ENCODE results near the gene HIVEP3. TPM values are rescaled to one million over a fixed set of nuclear protein-coding genes. Genes with fewer than 3 reads are reported as not detected.

The HIVEP3 gene
- total and polyA plus RNA-seq, 5 donors, result 6.3 to 7.9 (median 7.2) TPM

- Histone ChIP-seq H3K27me3 (ENCODE audit: control insufficient read depth, insufficient read depth) (no peaks in the 10 kb centered on the region), H3K4me1 (ENCODE audit: control insufficient read depth, insufficient read depth, low read length) (peaks cover 17% of the 10 kb centered on the region), H3K27ac (ENCODE audit: low read length) (no peak overlapping the region), H3K4me3 (ENCODE audit: low read length) (no peak overlapping the region), H3K9me3 (ENCODE audit: control insufficient read depth, low read length) (no peaks in the 10 kb centered on the region)
- peak; percentile 11 to 18 for ATAC-seq
- DNase-seq, result peak in 1 of 3 donors; percentile 50
- WGBS, result 55% methylated on average over 12 of the region's 12 CpGs
- intact Hi-C loops (cut with DNase I), result loop anchor here in 1 of 4 donors (10.0 kb wide), 1 partner anchor 474 kb away; no protein-coding TSS in a partner anchor
Measured at GRCh38 chr1:41728403-41729202, 190.1 kb downstream of the HIVEP3 start.

GRCh38 chr1:41727749-41728115 is 191.0 kb downstream of the HIVEP3 start:
- H3K9me3 ChIP-seq (ENCODE audit: control insufficient read depth, low read length), result no peaks in the 10 kb centered on the region
- intact Hi-C loops (cut with DNase I), result loop anchor here in 1 of 4 donors (10.0 kb wide), 1 partner anchor 473 kb away; no protein-coding TSS in a partner anchor
- no peaks in the 10 kb centered on the region for H3K27me3 ChIP-seq (ENCODE audit: control insufficient read depth, insufficient read depth)
- H3K27ac ChIP-seq (ENCODE audit: low read length), result no peak overlapping the region
- no peak for ATAC-seq
- 79% methylated on average over 4 of the region's 4 CpGs for WGBS
- H3K4me3 ChIP-seq (ENCODE audit: low read length), result no peak overlapping the region
- H3K4me1 ChIP-seq (ENCODE audit: control insufficient read depth, insufficient read depth, low read length), result peaks cover 17% of the 10 kb centered on the region
- no peak for DNase-seq

GRCh38 chr1:41726899-41727748 is 191.6 kb downstream of the HIVEP3 start:
- intact Hi-C loops (cut with DNase I), result loop anchor here in 1 of 4 donors (10.0 kb wide), 1 partner anchor 472 kb away; no protein-coding TSS in a partner anchor
- Histone ChIP-seq H3K9me3 (ENCODE audit: control insufficient read depth, low read length) (no peaks in the 10 kb centered on the region), H3K4me3 (ENCODE audit: low read length) (no peak overlapping the region), H3K27me3 (ENCODE audit: control insufficient read depth, insufficient read depth) (no peaks in the 10 kb centered on the region), H3K27ac (ENCODE audit: low read length) (no peak overlapping the region), H3K4me1 (ENCODE audit: control insufficient read depth, insufficient read depth, low read length) (peaks cover 17% of the 10 kb centered on the region)
- DNase-seq (peak; percentile 71 to 91 (median 87)), ATAC-seq (peak; percentile 62 to 63)
- WGBS, result 46% methylated on average over 24 of the region's 24 CpGs

- Histone ChIP-seq H3K4me3 (ENCODE audit: low read length) (no peak overlapping the region), H3K4me1 (ENCODE audit: control insufficient read depth, insufficient read depth, low read length) (peaks cover 17% of the 10 kb centered on the region), H3K9me3 (ENCODE audit: control insufficient read depth, low read length) (no peaks in the 10 kb centered on the region), H3K27me3 (ENCODE audit: control insufficient read depth, insufficient read depth) (no peaks in the 10 kb centered on the region), H3K27ac (ENCODE audit: low read length) (no peak overlapping the region)
- intact Hi-C loops (cut with DNase I), result loop anchor here in 1 of 4 donors (10.0 kb wide), 1 partner anchor 471 kb away; no protein-coding TSS in a partner anchor
- DNase-seq (no peak), ATAC-seq (no peak)
- 80% methylated on average over 4 of the region's 4 CpGs for WGBS
Measured at GRCh38 chr1:41726292-41726691, 192.4 kb downstream of the HIVEP3 start.

GRCh38 chr1:41724926-41725325 is 193.8 kb downstream of the HIVEP3 start:
- no peaks in the 10 kb centered on the region for H3K27me3 ChIP-seq (ENCODE audit: control insufficient read depth, insufficient read depth)
- ATAC-seq, result no peak
- peaks cover 12% of the 10 kb centered on the region for H3K4me1 ChIP-seq (ENCODE audit: control insufficient read depth, insufficient read depth, low read length)
- 95% methylated on average over 3 of the region's 3 CpGs for WGBS
- H3K4me3 ChIP-seq (ENCODE audit: low read length), result no peak overlapping the region
- intact Hi-C loops (cut with DNase I), result loop anchor here in 1 of 4 donors (10.0 kb wide), 1 partner anchor 470 kb away; no protein-coding TSS in a partner anchor
- DNase-seq, result no peak
- H3K9me3 ChIP-seq (ENCODE audit: control insufficient read depth, low read length), result no peaks in the 10 kb centered on the region
- no peak overlapping the region for H3K27ac ChIP-seq (ENCODE audit: low read length)

GRCh38 chr1:41724248-41724647 is 194.5 kb downstream of the HIVEP3 start:
- ATAC-seq, result peak in 1 of 2 donors; percentile 44
- WGBS, result 43% methylated on average over 2 of the region's 2 CpGs
- no peak overlapping the region for H3K4me3 ChIP-seq (ENCODE audit: low read length)
- no peaks in the 10 kb centered on the region for H3K9me3 ChIP-seq (ENCODE audit: control insufficient read depth, low read length)
- DNase-seq, result no peak
- no peak overlapping the region for H3K27ac ChIP-seq (ENCODE audit: low read length)
- peaks cover 10% of the 10 kb centered on the region for H3K4me1 ChIP-seq (ENCODE audit: control insufficient read depth, insufficient read depth, low read length)
- intact Hi-C loops (cut with DNase I), result loop anchor here in 1 of 4 donors (10.0 kb wide), 1 partner anchor 469 kb away; no protein-coding TSS in a partner anchor
- H3K27me3 ChIP-seq (ENCODE audit: control insufficient read depth, insufficient read depth), result no peaks in the 10 kb centered on the region

- no peak for DNase-seq
- no peak for ATAC-seq
- intact Hi-C loops (cut with DNase I), result loop anchor here in 1 of 4 donors (10.0 kb wide), 1 partner anchor 469 kb away; no protein-coding TSS in a partner anchor
- 54% methylated on average over 4 of the region's 4 CpGs for WGBS
- Histone ChIP-seq H3K4me1 (ENCODE audit: control insufficient read depth, insufficient read depth, low read length) (peaks cover 10% of the 10 kb centered on the region), H3K4me3 (ENCODE audit: low read length) (no peak overlapping the region), H3K9me3 (ENCODE audit: control insufficient read depth, low read length) (no peaks in the 10 kb centered on the region), H3K27ac (ENCODE audit: low read length) (no peak overlapping the region), H3K27me3 (ENCODE audit: control insufficient read depth, insufficient read depth) (no peaks in the 10 kb centered on the region)
Measured at GRCh38 chr1:41723786-41724185, 194.9 kb downstream of the HIVEP3 start.

GRCh38 chr1:41722184-41722583 is 196.5 kb downstream of the HIVEP3 start:
- no peaks in the 10 kb centered on the region for H3K9me3 ChIP-seq (ENCODE audit: control insufficient read depth, low read length)
- no peaks in the 10 kb centered on the region for H3K27me3 ChIP-seq (ENCODE audit: control insufficient read depth, insufficient read depth)
- no peak for ATAC-seq
- no peak for DNase-seq
- H3K4me1 ChIP-seq (ENCODE audit: control insufficient read depth, insufficient read depth, low read length), result peaks cover 3% of the 10 kb centered on the region
- WGBS, result 80% methylated on average over 1 of the region's 1 CpG
- intact Hi-C loops (cut with DNase I), result loop anchor here in 1 of 4 donors (10.0 kb wide), 1 partner anchor 467 kb away; no protein-coding TSS in a partner anchor
- no peak overlapping the region for H3K4me3 ChIP-seq (ENCODE audit: low read length)
- no peak overlapping the region for H3K27ac ChIP-seq (ENCODE audit: low read length)

- Histone ChIP-seq H3K27me3 (ENCODE audit: control insufficient read depth, insufficient read depth) (no peaks in the 10 kb centered on the region), H3K27ac (ENCODE audit: low read length) (no peak overlapping the region), H3K4me3 (ENCODE audit: low read length) (no peak overlapping the region), H3K9me3 (ENCODE audit: control insufficient read depth, low read length) (no peaks in the 10 kb centered on the region), H3K4me1 (ENCODE audit: control insufficient read depth, insufficient read depth, low read length) (peaks cover 3% of the 10 kb centered on the region)
- ATAC-seq, result no peak
- DNase-seq, result no peak
- intact Hi-C loops (cut with DNase I), result loop anchor here in 1 of 4 donors (10.0 kb wide), 1 partner anchor 466 kb away; no protein-coding TSS in a partner anchor
- 94% methylated on average over 12 of the region's 12 CpGs for WGBS
Measured at GRCh38 chr1:41720861-41721410, 197.8 kb downstream of the HIVEP3 start.

- no peaks in the 10 kb centered on the region for H3K9me3 ChIP-seq (ENCODE audit: control insufficient read depth, low read length)
- H3K4me3 ChIP-seq (ENCODE audit: low read length), result no peak overlapping the region
- H3K4me1 ChIP-seq (ENCODE audit: control insufficient read depth, insufficient read depth, low read length), result peaks cover 7% of the 10 kb centered on the region
- intact Hi-C loops (cut with DNase I), result no loop called here
- 93% methylated on average over 5 of the region's 5 CpGs for WGBS
- ATAC-seq (no peak), DNase-seq (no peak)
- no peaks in the 10 kb centered on the region for H3K27me3 ChIP-seq (ENCODE audit: control insufficient read depth, insufficient read depth)
- no peak overlapping the region for H3K27ac ChIP-seq (ENCODE audit: low read length)
Measured at GRCh38 chr1:41719590-41719989, 199.1 kb downstream of the HIVEP3 start.

Data from right cardiac atrium (tissue), 5 donors.